Activated CD8-positive, alpha-beta memory T cell treated with anti-CD3 and anti-CD28 coated beads, Interleukin-2, amount 50 U/mL, for 1 hour (primary cell): Measurements from ENCODE around the gene FGR.
"Not testable (repeated sequence)": the region's sequence is repeated elsewhere in the genome, so short reads cannot be mapped to it uniquely, and the experiment has no call there.

Experiments used
- DNase-seq: peaks from one replicate; pipeline ENCODE4 v3.0.0-alpha.2; 2020; ENCODE audit errors: extremely low read depth

The FGR gene

GRCh38 chr1:27634985-27635367, at the start of gene FGR:
TSS of gene FGR (minus strand) at chr1:27635185. CDS start at chr1:27623916, 11,269 bp downstream.
- DNase-seq = no peak

- DNase-seq = no peak
These were observed 49.2 kb upstream of the FGR start for GRCh38 chr1:27684176-27684575.

GRCh38 chr1:27682351-27682944, 47.5 kb upstream of the FGR start:
- DNase-seq = no peak

GRCh38 chr1:27681580-27681979, 46.6 kb upstream of the FGR start:
- not testable (repeated sequence) for DNase-seq

- DNase-seq = not testable (repeated sequence)
These were observed 45.3 kb upstream of the FGR start for GRCh38 chr1:27680225-27680791.

- no peak for DNase-seq
These were observed 43.8 kb upstream of the FGR start for GRCh38 chr1:27678747-27679146.

- DNase-seq = no peak
These were observed 41.4 kb upstream of the FGR start for GRCh38 chr1:27676410-27676809.

GRCh38 chr1:27672750-27673112, 37.7 kb upstream of the FGR start:
- no peak for DNase-seq

GRCh38 chr1:27671964-27672749, 37.2 kb upstream of the FGR start, which contains the start of gene IFI6:
TSS of gene IFI6 (minus strand) at chr1:27672192. CDS start at chr1:27669314, 2,878 bp downstream.
- peak; percentile 36 for DNase-seq

GRCh38 chr1:27669876-27670275, 34.9 kb upstream of the FGR start:
- no peak for DNase-seq

GRCh38 chr1:27668808-27669723, 34.1 kb upstream of the FGR start:
- peak; percentile 38 for DNase-seq

- DNase-seq = no peak
These were observed 33.3 kb upstream of the FGR start for GRCh38 chr1:27668121-27668807.

GRCh38 chr1:27666791-27667254, 31.8 kb upstream of the FGR start:
- DNase-seq = no peak

- no peak for DNase-seq
These were observed 31.3 kb upstream of the FGR start for GRCh38 chr1:27666294-27666693.

- DNase-seq = no peak
These were observed 30.1 kb upstream of the FGR start for GRCh38 chr1:27665016-27665651.

- no peak for DNase-seq
These were observed 29.3 kb upstream of the FGR start for GRCh38 chr1:27664291-27664690.

- DNase-seq = peak; percentile 70
These were observed 27.9 kb upstream of the FGR start for GRCh38 chr1:27662707-27663393.

- DNase-seq = no peak
These were observed 27.3 kb upstream of the FGR start for GRCh38 chr1:27662261-27662660.

- no peak for DNase-seq
These were observed 26.6 kb upstream of the FGR start for GRCh38 chr1:27661412-27662075.
